ENCODE results near the gene GNAI3.

GNAI3 gene

DNA sequence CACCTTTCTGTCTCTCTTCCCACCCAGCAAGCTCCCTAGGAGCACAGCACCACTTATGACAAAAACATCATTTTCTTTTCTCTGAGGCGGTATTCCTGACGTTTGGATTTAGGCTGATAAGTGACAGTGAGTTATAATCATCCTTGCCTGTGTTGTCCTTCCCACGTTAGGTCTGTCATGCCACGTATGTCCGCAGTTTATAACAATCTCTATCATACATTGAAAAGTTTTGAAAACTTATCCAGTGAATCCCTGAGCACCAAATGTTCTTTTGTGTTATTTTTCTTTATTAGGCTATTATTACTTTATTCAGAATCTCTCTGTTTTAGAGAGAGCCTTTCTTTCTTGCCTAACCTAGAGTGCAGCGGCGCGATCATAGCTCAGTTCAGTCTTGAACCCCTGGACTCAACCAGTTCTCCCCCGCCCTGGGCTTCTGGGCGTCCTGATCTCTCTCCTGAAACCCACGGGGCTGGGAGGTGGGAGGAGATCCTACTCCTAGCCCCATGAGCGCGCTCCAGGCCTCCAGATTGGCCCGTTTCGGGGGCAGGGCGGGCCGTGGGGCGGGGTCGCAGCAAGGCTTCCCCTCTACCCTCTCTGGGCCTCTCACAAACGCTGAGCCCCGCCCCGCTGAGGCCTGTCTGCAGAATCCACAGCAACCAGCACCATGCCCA is 119.2 kb downstream of the GNAI3 start, which contains the start of gene GSTM2:
GSTM2 (plus strand) TSS at position 606 of the 671 bp plus-strand sequence; CDS start at position 665, 59 bp downstream.
- Histone ChIP-seq H3K27ac (replicated peaks) (no peak within 1 kb of the TSS), H3K4me3 (replicated peaks; ENCODE audit: insufficient read depth, low read length) (no peak within 1 kb of the TSS), H3K27me3 (ENCODE audit: insufficient read depth, poor library complexity, severe bottlenecking) (peaks cover 2% of the 10 kb centered on the region)
- TF ChIP-seq POLR2AphosphoS5 (IDR thresholded peaks at IDR 0.05; ENCODE audit: low read depth) = no peak
- TF ChIP-seq, protein P1, sequence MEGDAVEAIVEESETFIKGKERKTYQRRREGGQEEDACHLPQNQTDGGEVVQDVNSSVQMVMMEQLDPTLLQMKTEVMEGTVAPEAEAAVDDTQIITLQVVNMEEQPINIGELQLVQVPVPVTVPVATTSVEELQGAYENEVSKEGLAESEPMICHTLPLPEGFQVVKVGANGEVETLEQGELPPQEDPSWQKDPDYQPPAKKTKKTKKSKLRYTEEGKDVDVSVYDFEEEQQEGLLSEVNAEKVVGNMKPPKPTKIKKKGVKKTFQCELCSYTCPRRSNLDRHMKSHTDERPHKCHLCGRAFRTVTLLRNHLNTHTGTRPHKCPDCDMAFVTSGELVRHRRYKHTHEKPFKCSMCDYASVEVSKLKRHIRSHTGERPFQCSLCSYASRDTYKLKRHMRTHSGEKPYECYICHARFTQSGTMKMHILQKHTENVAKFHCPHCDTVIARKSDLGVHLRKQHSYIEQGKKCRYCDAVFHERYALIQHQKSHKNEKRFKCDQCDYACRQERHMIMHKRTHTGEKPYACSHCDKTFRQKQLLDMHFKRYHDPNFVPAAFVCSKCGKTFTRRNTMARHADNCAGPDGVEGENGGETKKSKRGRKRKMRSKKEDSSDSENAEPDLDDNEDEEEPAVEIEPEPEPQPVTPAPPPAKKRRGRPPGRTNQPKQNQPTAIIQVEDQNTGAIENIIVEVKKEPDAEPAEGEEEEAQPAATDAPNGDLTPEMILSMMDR (IDR thresholded peaks at IDR 0.05; ENCODE audit: insufficient read depth, low read length) = no peak
- TF ChIP-seq SPI1 (IDR thresholded peaks at IDR 0.05; ENCODE audit: borderline replicate concordance, low read depth) = no peak
- TF ChIP-seq, protein P2, sequence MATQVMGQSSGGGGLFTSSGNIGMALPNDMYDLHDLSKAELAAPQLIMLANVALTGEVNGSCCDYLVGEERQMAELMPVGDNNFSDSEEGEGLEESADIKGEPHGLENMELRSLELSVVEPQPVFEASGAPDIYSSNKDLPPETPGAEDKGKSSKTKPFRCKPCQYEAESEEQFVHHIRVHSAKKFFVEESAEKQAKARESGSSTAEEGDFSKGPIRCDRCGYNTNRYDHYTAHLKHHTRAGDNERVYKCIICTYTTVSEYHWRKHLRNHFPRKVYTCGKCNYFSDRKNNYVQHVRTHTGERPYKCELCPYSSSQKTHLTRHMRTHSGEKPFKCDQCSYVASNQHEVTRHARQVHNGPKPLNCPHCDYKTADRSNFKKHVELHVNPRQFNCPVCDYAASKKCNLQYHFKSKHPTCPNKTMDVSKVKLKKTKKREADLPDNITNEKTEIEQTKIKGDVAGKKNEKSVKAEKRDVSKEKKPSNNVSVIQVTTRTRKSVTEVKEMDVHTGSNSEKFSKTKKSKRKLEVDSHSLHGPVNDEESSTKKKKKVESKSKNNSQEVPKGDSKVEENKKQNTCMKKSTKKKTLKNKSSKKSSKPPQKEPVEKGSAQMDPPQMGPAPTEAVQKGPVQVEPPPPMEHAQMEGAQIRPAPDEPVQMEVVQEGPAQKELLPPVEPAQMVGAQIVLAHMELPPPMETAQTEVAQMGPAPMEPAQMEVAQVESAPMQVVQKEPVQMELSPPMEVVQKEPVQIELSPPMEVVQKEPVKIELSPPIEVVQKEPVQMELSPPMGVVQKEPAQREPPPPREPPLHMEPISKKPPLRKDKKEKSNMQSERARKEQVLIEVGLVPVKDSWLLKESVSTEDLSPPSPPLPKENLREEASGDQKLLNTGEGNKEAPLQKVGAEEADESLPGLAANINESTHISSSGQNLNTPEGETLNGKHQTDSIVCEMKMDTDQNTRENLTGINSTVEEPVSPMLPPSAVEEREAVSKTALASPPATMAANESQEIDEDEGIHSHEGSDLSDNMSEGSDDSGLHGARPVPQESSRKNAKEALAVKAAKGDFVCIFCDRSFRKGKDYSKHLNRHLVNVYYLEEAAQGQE (IDR thresholded peaks at IDR 0.05; ENCODE audit: insufficient replicate concordance, low read depth) = no peak
- TF ChIP-seq GABPA (IDR thresholded peaks at IDR 0.05; ENCODE audit: low read depth) = no peak
- DNase-seq (ENCODE audit: low read depth in 1 of 2, low spot score in 1 of 2) = no peak

All from HL-60 (cell line).